Gastrocnemius medialis (tissue), 4 donors: ENCODE measurements around the gene HIC2. TPM values are rescaled to one million over a fixed set of nuclear protein-coding genes. Genes with fewer than 3 reads are reported as not detected.
"Not testable (repeated sequence)": the region's sequence is repeated elsewhere in the genome, so short reads cannot be mapped to it uniquely, and the experiment has no call there.

Source experiments
- ATAC-seq, 2 donors: fragments of 150-250 bp; one replicate each; pipeline ENCODE4 v1.9.1; 2016
- DNase-seq, 2 donors: peaks; one replicate each; pipeline ENCODE4 v3.0.0-alpha.2; 2019
- H3K27ac ChIP-seq, 4 donors: fragments of 200-600 bp; sonication (generic); 1 replicate in 1 of 4; 2 replicates in 3 of 4; pipeline ENCODE4 v1.5.1; 2016 to 2018; ENCODE audit warnings: mild to moderate bottlenecking in 2 of 4, moderate library complexity in 1 of 4
- H3K27me3 ChIP-seq, 3 donors: fragments of 200-600 bp; sonication (generic) in 2 of 3; 1 replicate in 1 of 3; 2 replicates in 2 of 3; pipeline versions ENCODE4 v1.5.1 to v1.6.0; 2016 to 2019; ENCODE audit warnings: mild to moderate bottlenecking in 1 of 3, moderate library complexity in 1 of 3
- H3K36me3 ChIP-seq, 2 donors: fragments of 200-600 bp; sonication (generic) in 1 of 2; one replicate each; pipeline ENCODE4 v1.5.1; 2017 to 2018
- H3K4me1 ChIP-seq, 2 donors: fragments of 200-600 bp; sonication (generic) in 1 of 2; one replicate each; pipeline ENCODE4 v1.5.1; 2016 to 2017; ENCODE audit warnings: mild to moderate bottlenecking in 2 of 2
- H3K4me3 ChIP-seq, 4 donors: fragments of 200-600 bp; sonication (generic) in 3 of 4; 1 replicate in 1 of 4; 2 replicates in 3 of 4; pipeline ENCODE4 v1.5.1; 2016 to 2019; ENCODE audit warnings: mild to moderate bottlenecking in 2 of 4
- H3K9me3 ChIP-seq, 3 donors: fragments of 200-600 bp; sonication (generic) in 2 of 3; 1 replicate in 1 of 3; 2 replicates in 2 of 3; pipeline ENCODE4 v1.5.1; 2016 to 2019
- POLR2A ChIP-seq, 2 donors: fragments of 450-650 bp; IDR thresholded peaks; one replicate each; pipeline ENCODE4 v1.6.1; 2017; ENCODE audit warnings: antibody characterized with exemption in 2 of 2, mild to moderate bottlenecking in 2 of 2, moderate library complexity in 2 of 2
- in situ Hi-C, 4 donors: fragments of 200-750 bp; cut with MboI; loops; one replicate each; pipeline versions ENCODE4 v1.15.0 to v1.8.0; 2017; ENCODE audit warnings: low sequenced_read_pairs in 4 of 4
- intact Hi-C: fragments of 100-400 bp; cut with DNase I; formaldehyde crosslinking; loops from one replicate; pipeline ENCODE4 v1.15.1; 2023; ENCODE audit warnings: low total_unique reads
- total RNA-seq, 4 donors: library from RNA; depleted of rRNA; stranded (reverse); fragments of >200 nt; gene quantifications; one replicate each; pipeline versions ENCODE4 v1.1.0 to v1.2.3, GENCODE V29; 2016
- TF ChIP-seq, protein P1 (sequence below), 5 experiments: fragments of 450-650 bp in 3 of 5; fragments of 200-600 bp in 2 of 5; sonication (generic) in 2 of 5; IDR thresholded peaks in 4 of 5; conservative IDR thresholded peaks in 1 of 5; 1 replicate in 4 of 5; 2 replicates in 1 of 5; pipeline ENCODE4 v1.5.1; 2016 to 2019; ENCODE audit warnings: antibody characterized with exemption in 5 of 5, mild to moderate bottlenecking in 3 of 5, moderate library complexity in 3 of 5

Gene HIC2
- total RNA-seq, 4 donors from 2014 or later, result 1.5 to 4.0 (median 2.0) TPM

DNA sequence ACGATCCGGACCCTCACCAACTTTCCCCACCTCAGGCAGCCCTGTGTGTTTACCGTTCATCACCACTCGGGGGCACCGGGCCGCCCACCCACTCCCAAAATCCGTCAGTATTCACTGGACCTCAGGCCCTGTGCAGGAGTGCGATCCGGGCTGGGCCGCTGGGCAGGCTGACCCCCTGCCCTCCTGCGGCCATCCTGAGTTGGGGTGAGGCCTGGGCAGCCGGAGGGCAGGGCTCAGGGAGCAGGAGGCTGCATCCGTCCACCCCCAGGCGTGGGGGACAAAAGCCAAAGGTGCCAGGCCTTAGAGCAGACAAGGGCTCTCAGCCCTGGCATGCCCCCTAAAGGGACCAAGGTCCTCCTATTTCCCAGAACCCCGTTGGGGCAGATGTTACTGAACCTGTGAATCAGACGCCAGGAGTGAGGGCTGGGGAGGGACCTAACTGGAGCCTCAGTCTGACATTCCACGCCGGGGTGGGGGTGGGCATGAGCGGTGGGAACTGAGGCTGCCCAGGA, 33.2 kb downstream of the HIC2 start:
- ATAC-seq, result no peak
- H3K27ac ChIP-seq, result no peak overlapping the region
- no peaks in the 10 kb centered on the region for H3K27me3 ChIP-seq
- intact Hi-C loops (no loop called here), in situ Hi-C loops (no loop called here)
- H3K9me3 ChIP-seq, result no peaks in the 10 kb centered on the region
- TF ChIP-seq POLR2A (IDR thresholded peaks at IDR 0.05), result no peak
- TF ChIP-seq, protein P1, sequence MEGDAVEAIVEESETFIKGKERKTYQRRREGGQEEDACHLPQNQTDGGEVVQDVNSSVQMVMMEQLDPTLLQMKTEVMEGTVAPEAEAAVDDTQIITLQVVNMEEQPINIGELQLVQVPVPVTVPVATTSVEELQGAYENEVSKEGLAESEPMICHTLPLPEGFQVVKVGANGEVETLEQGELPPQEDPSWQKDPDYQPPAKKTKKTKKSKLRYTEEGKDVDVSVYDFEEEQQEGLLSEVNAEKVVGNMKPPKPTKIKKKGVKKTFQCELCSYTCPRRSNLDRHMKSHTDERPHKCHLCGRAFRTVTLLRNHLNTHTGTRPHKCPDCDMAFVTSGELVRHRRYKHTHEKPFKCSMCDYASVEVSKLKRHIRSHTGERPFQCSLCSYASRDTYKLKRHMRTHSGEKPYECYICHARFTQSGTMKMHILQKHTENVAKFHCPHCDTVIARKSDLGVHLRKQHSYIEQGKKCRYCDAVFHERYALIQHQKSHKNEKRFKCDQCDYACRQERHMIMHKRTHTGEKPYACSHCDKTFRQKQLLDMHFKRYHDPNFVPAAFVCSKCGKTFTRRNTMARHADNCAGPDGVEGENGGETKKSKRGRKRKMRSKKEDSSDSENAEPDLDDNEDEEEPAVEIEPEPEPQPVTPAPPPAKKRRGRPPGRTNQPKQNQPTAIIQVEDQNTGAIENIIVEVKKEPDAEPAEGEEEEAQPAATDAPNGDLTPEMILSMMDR (IDR thresholded peaks at IDR 0.05 in 4 of 5, conservative IDR thresholded peaks at IDR 0.05 in 1 of 5), result no peak
- H3K4me3 ChIP-seq, result no peak overlapping the region
- DNase-seq, result no peak
- H3K4me1 ChIP-seq, result no peaks in the 10 kb centered on the region
- H3K36me3 ChIP-seq, result peaks cover 0 to 15% of the 10 kb centered on the region in 2 donors

DNA sequence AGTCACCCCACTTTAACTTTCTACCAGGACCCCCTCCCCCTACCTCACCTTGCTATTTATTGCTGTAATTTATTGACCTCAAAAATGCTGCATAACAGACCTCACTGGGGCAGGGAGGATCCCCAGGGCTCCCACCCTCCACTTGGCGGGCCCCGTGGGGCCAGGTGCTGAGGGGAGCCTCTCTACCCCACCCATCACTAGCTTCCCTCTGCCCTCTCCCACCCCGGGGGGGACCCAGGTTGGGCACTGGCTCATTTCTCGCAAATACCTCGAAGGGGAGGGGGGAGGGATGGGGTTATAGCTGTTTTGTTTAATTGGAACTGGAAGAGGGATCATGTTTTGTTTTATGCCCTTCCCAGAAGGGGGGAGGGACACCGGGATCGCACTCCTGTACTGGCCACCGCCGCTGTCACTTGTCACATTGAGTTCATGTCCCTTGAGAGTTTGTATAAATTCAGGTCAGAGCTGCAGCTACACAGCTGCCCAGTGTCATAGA, 33.7 kb downstream of the HIC2 start:
- Histone ChIP-seq H3K4me3 (no peak overlapping the region), H3K4me1 (no peaks in the 10 kb centered on the region), H3K36me3 (peaks cover 0 to 10% of the 10 kb centered on the region in 2 donors), H3K27me3 (no peaks in the 10 kb centered on the region), H3K9me3 (no peaks in the 10 kb centered on the region), H3K27ac (no peak overlapping the region)
- intact Hi-C loops (no loop called here), in situ Hi-C loops (no loop called here)
- no peak for DNase-seq
- no peak for ATAC-seq
- no peak for TF ChIP-seq POLR2A (IDR thresholded peaks at IDR 0.05)
- TF ChIP-seq, protein P1 (IDR thresholded peaks at IDR 0.05 in 4 of 5, conservative IDR thresholded peaks at IDR 0.05 in 1 of 5), result no peak

DNA sequence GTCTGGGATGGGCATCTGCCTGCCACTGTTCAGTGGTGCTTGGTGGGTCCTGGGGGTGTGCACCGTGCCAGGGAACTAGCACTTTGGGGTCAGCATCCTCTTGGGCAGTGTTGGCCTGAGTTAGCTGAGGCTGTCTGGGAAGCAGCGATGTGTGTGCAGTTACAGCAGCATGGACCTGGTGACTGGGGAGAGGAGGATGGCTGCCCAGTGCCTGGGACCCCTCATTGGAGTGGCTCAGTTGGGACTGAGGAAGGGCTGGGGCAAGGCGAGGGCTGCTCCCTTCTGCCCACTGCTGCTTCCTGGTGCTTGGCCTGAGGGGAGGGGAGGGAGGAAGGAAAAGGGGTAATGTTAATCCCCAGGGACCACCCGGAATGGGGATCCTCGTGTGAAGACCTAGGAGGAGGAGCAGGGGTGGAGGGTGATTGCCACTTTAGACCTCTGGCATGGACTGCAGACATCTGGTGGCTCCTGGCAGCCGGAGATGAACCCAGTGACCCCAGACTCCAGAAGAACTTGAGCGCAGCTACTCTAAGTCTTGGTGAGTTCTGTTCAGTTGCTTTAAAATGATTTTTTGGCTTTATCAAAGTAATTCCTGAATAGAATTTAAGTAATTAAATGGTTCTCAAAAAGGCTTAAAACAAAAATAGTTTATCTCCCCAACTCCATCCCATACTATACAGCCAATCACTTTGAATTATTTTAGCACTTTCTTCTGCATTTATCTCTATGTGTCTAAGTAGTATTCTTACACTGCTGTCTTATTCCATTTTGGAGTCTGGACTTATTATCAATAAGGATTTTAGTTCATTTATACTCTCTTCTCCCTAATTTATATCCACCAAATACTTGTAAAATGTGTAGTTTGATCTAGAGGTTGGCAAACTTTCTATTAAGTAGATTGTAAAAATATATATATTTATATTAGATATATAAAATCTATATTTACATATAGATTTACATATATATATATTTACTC, 34.7 kb downstream of the HIC2 start:
- Histone ChIP-seq H3K4me1 (no peaks in the 10 kb centered on the region), H3K36me3 (peaks cover 0 to under 1% of the 10 kb centered on the region in 2 donors), H3K4me3 (no peak overlapping the region), H3K9me3 (no peaks in the 10 kb centered on the region), H3K27ac (no peak overlapping the region), H3K27me3 (no peaks in the 10 kb centered on the region)
- in situ Hi-C loops, result no loop called here
- TF ChIP-seq POLR2A (IDR thresholded peaks at IDR 0.05), result no peak
- TF ChIP-seq, protein P1 (IDR thresholded peaks at IDR 0.05 in 4 of 5, conservative IDR thresholded peaks at IDR 0.05 in 1 of 5), result no peak
- ATAC-seq, result no peak
- DNase-seq, result no peak
- intact Hi-C loops, result no loop called here

DNA sequence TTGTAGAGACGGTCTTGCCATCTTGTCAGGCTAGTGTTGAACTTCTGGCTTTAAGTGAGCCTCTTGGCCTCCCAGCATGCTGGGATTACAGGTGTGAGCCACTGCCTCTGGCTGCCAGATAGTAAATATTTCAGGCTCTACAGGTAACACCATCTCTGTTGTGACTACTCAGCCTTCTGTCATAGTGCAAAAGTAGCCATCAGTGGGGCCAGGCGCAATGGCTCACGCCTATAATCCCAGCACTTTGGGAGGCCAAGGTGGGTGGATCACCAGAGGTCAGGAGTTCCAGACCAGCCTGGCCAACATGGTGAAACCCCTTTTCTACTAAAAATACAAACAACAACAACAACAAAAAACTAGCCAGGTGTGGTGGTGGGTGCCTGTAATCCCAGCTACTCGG, 35.5 kb downstream of the HIC2 start:
- ATAC-seq, H3K27me3 ChIP-seq, H3K9me3 ChIP-seq, intact Hi-C loops, H3K4me3 ChIP-seq, H3K36me3 ChIP-seq, H3K27ac ChIP-seq, H3K4me1 ChIP-seq, in situ Hi-C loops, DNase-seq: not testable (repeated sequence)

DNA sequence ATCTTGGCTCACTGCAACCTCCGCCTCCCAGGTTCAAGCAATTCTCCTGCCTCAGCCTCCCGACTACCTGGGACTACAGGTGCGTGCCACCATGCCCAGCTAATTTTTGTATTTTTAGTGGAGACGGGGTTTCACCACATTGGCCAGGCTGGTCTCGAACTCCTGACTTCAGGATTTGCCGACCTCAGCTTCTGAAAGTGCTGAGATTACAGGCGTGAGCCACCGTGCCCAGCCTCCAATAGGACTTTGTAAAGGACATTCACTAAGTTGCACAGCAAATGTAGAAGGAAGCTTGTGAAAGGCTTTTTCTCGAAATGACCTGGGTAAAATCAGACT, 37.8 kb downstream of the HIC2 start:
- intact Hi-C loops, DNase-seq, H3K27ac ChIP-seq, ATAC-seq, H3K27me3 ChIP-seq, H3K4me1 ChIP-seq, H3K36me3 ChIP-seq, in situ Hi-C loops, H3K9me3 ChIP-seq, H3K4me3 ChIP-seq: not testable (repeated sequence)
